ENCODE data around the gene KAT6B. TPM values are rescaled to one million over a fixed set of nuclear protein-coding genes. Genes with fewer than 3 reads are reported as not detected.

Gene KAT6B
- total RNA-seq, 2 donors from 2014 or later = 25.3 to 39.1 TPM

DNA sequence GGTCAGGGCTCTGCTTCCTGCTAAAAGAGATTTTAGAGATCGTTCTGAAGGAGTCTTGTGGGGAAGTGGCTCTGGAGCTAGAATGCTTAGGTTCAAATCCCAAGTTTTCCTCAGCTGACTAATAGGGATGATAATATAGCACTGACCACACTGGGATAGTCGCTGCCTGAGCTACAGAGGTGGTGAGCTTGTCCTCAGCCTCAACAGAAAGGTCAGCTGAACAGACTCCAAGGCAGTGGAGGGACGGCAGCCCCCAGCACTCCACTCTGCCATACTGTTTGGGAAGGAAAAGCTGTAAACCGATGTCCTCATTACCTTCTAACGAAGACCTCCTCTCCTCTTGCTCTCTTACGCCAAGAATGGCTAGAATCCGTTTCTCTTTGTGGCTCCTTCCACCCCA lies 36.2 kb downstream of the KAT6B start:
- no peak overlapping the region for H3K27ac Mint-ChIP-seq
- H3K9ac ChIP-seq (ENCODE audit: extremely low read depth, low read length, poor library complexity, severe bottlenecking) = no peak overlapping the region
- TF ChIP-seq, protein P1, sequence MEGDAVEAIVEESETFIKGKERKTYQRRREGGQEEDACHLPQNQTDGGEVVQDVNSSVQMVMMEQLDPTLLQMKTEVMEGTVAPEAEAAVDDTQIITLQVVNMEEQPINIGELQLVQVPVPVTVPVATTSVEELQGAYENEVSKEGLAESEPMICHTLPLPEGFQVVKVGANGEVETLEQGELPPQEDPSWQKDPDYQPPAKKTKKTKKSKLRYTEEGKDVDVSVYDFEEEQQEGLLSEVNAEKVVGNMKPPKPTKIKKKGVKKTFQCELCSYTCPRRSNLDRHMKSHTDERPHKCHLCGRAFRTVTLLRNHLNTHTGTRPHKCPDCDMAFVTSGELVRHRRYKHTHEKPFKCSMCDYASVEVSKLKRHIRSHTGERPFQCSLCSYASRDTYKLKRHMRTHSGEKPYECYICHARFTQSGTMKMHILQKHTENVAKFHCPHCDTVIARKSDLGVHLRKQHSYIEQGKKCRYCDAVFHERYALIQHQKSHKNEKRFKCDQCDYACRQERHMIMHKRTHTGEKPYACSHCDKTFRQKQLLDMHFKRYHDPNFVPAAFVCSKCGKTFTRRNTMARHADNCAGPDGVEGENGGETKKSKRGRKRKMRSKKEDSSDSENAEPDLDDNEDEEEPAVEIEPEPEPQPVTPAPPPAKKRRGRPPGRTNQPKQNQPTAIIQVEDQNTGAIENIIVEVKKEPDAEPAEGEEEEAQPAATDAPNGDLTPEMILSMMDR (conservative IDR thresholded peaks at IDR 0.05) = no peak
- no peaks in the 10 kb centered on the region for H3K27me3 ChIP-seq (ENCODE audit: control insufficient read depth, insufficient read depth, low read length, poor library complexity, severe bottlenecking)
- H3K9me3 ChIP-seq (ENCODE audit: control insufficient read depth, low read length) = no peaks in the 10 kb centered on the region
- peaks cover 18% of the 10 kb centered on the region for H3K4me1 Mint-ChIP-seq
- H3K4me3 ChIP-seq (ENCODE audit: low read length) = no peak overlapping the region
- H3K27me3 Mint-ChIP-seq (ENCODE audit: insufficient read depth) = no peaks in the 10 kb centered on the region
- no peaks in the 10 kb centered on the region for H3K4me1 ChIP-seq (ENCODE audit: control insufficient read depth, insufficient read depth, low read length)
- H3K36me3 Mint-ChIP-seq (ENCODE audit: low read depth) = no peaks in the 10 kb centered on the region
- DNase-seq = no peak
- no peaks in the 10 kb centered on the region for H3K36me3 ChIP-seq (ENCODE audit: control insufficient read depth, insufficient read depth, low read length)
- no peak overlapping the region for H3K4me3 Mint-ChIP-seq
- WGBS, 2 experiments (ENCODE audit: insufficient coverage in 1 of 2, insufficient read length in 1 of 2) = 66 to 83% methylated on average over 5 to 7 of the region's 7 CpGs
- H3K27ac ChIP-seq (ENCODE audit: low read depth, low read length) = no peak overlapping the region
- no peaks in the 10 kb centered on the region for H3K9me3 Mint-ChIP-seq

DNA sequence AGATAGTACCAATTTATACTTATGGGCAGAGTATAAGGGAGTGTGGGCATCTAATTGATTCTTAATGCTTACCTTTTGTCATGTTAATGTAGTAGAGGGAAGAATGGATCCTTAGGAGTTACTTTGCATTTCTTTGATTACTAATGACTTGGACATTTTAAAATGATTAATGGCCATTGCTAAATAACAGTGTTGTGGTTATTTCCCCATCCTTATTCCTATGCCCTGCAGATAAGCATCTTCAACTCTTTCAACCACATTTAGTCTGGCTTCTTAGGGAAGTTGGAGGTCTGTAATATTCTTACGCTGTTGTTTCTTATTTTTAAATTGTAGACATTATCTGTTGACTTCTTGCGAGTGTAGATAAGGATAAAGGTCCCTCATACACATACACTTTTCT lies 37.2 kb downstream of the KAT6B start:
- Histone ChIP-seq H3K27ac (ENCODE audit: low read depth, low read length) (no peak overlapping the region), H3K9me3 (ENCODE audit: control insufficient read depth, low read length) (no peaks in the 10 kb centered on the region), H3K4me1 (ENCODE audit: control insufficient read depth, insufficient read depth, low read length) (no peaks in the 10 kb centered on the region), H3K27me3 (ENCODE audit: control insufficient read depth, insufficient read depth, low read length, poor library complexity, severe bottlenecking) (no peaks in the 10 kb centered on the region), H3K36me3 (ENCODE audit: control insufficient read depth, insufficient read depth, low read length) (no peaks in the 10 kb centered on the region), H3K9ac (ENCODE audit: extremely low read depth, low read length, poor library complexity, severe bottlenecking) (no peak overlapping the region), H3K4me3 (ENCODE audit: low read length) (no peak overlapping the region)
- TF ChIP-seq, protein P1 (conservative IDR thresholded peaks at IDR 0.05) = no peak
- no peak for DNase-seq
- H3K27me3 Mint-ChIP-seq (ENCODE audit: insufficient read depth) = no peaks in the 10 kb centered on the region
- no peak overlapping the region for H3K27ac Mint-ChIP-seq
- H3K4me1 Mint-ChIP-seq = peaks cover 20% of the 10 kb centered on the region
- WGBS, 2 experiments (ENCODE audit: insufficient coverage in 1 of 2, insufficient read length in 1 of 2) = no CpG with 5 or more reads among the region's 2 CpGs
- no peaks in the 10 kb centered on the region for H3K9me3 Mint-ChIP-seq
- H3K4me3 Mint-ChIP-seq = no peak overlapping the region
- H3K36me3 Mint-ChIP-seq (ENCODE audit: low read depth) = no peaks in the 10 kb centered on the region

DNA sequence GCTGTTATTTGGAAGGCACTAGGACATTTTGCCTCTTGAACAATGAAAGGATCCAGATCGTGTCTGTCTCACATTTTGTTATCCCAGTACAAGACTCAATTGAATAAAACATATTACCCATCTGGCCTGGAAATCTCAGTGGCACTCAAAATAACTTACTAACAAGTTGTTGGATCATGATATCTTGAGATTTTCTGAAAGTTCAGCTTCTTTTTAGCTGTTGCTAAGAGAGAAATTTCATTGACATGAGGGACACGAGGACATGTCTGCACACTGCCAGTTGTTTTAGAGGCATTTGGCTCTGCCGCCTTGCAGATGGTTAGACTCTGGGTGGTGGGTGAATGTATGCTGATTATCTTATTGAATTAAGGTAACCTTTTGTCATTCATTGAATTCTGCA lies 41.0 kb downstream of the KAT6B start:
- no peak for DNase-seq
- Histone ChIP-seq H3K9ac (ENCODE audit: extremely low read depth, low read length, poor library complexity, severe bottlenecking) (no peak overlapping the region), H3K27me3 (ENCODE audit: control insufficient read depth, insufficient read depth, low read length, poor library complexity, severe bottlenecking) (no peaks in the 10 kb centered on the region), H3K9me3 (ENCODE audit: control insufficient read depth, low read length) (no peaks in the 10 kb centered on the region), H3K36me3 (ENCODE audit: control insufficient read depth, insufficient read depth, low read length) (no peaks in the 10 kb centered on the region), H3K27ac (ENCODE audit: low read depth, low read length) (peak overlapping the region; percentile 45), H3K4me3 (ENCODE audit: low read length) (no peak overlapping the region), H3K4me1 (ENCODE audit: control insufficient read depth, insufficient read depth, low read length) (no peaks in the 10 kb centered on the region)
- TF ChIP-seq, protein P1 (conservative IDR thresholded peaks at IDR 0.05) = no peak
- WGBS, 2 experiments (ENCODE audit: insufficient coverage in 1 of 2, insufficient read length in 1 of 2) = 85 to 92% methylated on average over 3 of the region's 3 CpGs
- H3K4me3 Mint-ChIP-seq = no peak overlapping the region
- H3K36me3 Mint-ChIP-seq (ENCODE audit: low read depth) = no peaks in the 10 kb centered on the region
- no peaks in the 10 kb centered on the region for H3K27me3 Mint-ChIP-seq (ENCODE audit: insufficient read depth)
- H3K27ac Mint-ChIP-seq = no peak overlapping the region
- H3K4me1 Mint-ChIP-seq = peaks cover 15% of the 10 kb centered on the region
- no peaks in the 10 kb centered on the region for H3K9me3 Mint-ChIP-seq

Data from endodermal cell (in vitro differentiated cells).